ENCODE results near the gene TMEM245.

DNA sequence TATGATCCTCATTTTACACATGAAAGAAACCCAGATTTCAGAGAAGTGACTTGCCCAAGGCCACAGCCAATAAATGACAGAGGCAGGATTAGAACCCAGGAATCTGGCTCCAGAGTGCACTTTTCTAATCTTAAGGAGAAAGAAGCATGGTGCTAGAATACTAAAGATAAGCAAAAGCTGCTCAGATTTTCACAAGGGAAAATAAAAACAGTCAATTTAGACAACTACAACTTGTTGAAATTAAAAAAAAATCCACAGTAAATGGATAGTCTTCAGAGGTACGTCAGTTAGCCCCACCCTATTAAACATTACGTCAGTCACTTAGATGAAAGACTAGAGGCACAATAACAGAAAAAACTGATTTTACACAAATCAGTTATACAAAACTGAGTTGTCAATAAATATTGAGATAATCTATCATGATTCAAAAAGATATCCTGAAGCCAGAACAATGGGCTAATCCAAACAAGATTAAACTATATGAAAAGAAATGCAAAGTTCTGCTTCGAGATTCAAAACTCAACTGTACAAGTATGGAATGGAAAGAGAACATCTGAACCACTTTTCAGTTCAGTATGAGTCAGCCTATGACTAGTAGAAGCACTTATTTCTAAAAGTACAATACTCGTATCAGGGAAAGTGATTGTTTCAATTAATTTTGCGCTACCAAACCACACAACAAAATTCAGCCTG lies 9.3 kb downstream of the TMEM245 start:
- TF ChIP-seq GATA2 (IDR thresholded peaks at IDR 0.05; ENCODE audit: low read depth, low read length), result no peak
- TF ChIP-seq GATA3 (IDR thresholded peaks at IDR 0.05; ENCODE audit: low read depth, low read length), result no peak

Measured in SH-SY5Y (cell line).